Activated T-cell treated with anti-CD3 and anti-CD28 coated beads for 24 hours (primary cell): Measurements from ENCODE around the gene UNC5B.
A peak's percentile ranks its signal among the peaks of the same experiment; 100 is the strongest.

Experiments
- DNase-seq: peaks from one replicate; pipeline ENCODE4 v3.0.0-alpha.2; 2020; ENCODE audit warnings: low read depth

Gene UNC5B

DNA sequence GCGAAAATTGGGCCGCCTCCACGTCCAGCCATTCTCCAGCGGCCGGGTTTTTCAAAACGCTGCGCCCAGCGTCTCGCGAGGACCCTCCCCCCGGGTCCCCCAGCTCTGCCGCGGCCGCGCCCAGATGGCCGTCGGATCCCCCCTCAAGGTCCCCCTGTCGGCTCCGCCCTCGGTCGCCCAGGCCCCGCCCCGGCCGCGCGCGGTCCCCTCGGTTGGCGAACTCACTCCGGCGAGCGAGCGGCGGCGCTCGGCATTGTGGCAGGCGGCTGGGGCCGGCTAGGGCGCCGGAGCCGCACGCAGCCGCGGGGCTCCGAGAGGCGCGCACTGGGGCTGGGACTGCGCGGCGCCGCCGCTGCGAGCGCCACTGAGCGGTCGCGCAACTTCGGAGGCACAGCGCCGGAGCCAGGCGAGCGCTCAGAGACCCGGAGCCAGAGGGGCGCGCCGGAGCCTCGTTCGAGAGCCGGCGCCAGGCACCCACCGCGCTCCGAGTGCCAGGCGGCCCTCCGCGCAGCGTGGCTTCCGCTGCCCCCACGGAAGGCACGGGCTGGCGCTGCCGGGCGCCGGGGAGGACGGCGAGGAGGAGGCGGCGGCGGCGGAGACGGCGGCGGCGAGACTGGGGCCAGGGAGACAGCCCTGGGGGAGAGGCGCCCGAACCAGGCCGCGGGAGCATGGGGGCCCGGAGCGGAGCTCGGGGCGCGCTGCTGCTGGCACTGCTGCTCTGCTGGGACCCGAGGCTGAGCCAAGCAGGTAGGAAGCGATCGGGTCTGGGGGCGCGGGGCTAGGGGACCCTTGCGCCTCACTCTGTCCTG is at the start of gene UNC5B:
TSS of gene UNC5B (plus strand) at position 253 of the 809 bp plus-strand sequence. CDS start at position 669, 416 bp downstream.
- DNase-seq = peak; percentile 65

DNA sequence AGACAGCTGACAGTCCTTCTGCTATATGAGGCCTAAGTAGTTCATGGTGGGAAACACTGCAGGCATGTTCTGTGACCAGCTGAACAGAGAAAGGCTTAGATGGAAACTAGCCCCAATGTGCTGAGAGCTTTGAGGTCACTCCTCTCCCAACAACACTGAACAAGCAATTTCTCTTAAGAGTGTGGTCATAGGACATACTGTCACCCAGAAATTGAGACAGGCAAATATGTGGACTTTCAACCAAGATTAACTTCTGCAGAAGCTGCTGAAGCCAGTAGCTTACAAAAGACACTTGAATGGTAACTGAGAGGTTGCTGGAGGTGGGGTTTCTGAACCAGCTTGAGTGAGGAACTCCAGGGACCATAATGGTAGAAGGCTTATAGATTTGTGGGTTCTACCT is 38.9 kb upstream of the UNC5B start:
- no peak for DNase-seq

DNA sequence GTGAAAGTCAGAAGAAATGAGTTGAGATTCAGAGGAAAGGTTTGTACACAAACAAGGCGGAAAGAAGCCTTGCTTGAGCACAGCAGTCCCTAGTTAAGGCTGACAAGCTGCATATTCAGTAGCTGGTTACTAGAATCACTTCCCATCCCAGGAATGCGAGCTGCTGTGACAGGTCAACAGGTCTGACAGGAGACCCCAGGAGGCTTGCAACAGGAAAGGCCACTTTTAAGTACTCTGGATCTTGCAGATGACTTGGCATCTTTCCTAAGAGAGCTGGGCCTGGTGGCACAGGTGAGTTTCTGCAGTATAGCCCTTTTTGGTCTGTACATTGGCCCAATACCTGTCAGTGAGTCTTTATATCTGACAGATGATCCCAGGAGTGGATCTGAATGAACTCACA is 35.7 kb upstream of the UNC5B start:
- no peak for DNase-seq

DNA sequence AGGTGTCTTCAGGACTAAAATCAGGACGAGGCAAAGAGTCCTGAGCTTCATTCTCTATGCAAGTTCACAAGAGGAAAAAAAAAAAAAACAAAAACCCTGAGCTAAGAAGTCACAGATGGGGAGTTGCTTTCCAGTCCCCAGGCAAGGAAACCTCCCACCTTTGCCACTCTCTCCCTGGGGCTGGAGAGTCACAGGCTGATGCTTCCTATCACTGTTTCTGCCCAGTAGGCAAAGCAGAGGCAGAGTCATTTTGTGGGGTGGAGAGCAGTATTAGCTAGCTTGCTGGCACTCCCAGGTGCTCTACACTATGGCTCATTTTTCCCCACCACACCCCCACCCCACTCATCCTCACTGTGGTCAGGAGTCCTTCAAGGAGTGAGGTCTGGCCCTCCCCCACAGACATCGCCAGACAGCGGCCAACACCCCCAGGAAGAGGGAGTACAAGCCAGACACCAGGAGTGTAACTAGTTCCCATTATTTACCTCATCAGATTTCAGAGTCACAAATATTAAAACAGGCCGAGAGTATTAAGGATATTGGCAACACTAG is 34.6 kb upstream of the UNC5B start:
- DNase-seq = no peak

DNA sequence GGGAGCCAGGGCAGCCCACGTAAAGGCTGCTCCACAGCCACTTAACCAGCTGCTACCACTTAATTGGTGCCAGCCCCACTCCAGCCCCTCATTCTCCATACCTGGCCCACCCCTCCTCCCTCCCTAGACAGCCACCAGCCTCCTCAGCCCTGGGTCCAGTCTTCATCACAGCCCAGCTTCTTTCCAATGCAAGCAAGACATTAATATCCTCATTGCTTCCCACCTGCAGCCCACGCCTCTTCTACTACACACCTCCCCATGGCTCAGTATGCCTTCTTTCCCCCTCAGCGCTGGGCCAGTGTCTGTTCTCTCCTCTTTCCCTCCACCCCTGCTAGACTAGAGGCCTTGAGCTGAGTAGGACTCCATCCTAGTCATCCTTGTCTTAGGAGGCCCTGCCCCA is 33.5 kb upstream of the UNC5B start:
- DNase-seq = no peak

DNA sequence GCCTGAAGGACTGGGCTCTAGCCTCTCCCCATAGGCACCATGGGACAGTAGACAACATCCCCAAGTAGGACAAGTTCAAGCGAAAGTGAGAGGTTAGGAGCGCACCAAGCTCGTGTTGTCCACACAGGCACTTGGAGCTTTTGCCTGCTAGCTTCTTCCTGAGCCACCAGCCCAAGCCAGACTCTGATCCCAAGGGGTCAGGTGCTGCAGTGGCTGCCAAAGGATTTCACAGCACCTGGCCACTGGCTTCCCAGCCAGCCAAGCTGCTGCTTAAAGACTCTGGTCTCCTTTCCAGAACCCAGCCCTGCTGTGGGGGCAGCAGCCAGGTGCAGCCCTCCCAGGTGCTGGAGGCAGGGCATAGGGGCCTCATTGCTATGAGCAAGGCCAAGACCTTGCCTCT is 33.0 kb upstream of the UNC5B start:
- DNase-seq = no peak

DNA sequence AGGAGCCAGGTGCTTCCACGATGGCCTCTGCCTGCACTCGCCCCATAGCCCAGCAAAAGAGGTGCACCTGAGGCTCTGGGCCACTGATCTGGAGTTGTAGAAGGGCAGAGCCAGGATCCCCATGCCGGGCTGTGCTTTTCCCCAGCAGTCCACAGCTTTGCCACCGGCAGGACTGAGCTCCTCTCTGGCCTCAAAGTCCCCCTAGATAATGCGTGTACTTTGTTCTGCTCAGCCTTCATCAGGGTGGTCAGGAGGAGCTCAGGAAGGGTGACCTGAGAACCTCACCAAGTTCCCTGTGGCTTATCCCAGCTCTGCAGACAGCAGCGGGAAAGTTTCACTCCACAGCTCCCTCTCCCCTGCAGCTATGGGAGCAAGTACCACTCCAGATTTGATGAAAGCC is 27.9 kb upstream of the UNC5B start:
- DNase-seq = no peak

DNA sequence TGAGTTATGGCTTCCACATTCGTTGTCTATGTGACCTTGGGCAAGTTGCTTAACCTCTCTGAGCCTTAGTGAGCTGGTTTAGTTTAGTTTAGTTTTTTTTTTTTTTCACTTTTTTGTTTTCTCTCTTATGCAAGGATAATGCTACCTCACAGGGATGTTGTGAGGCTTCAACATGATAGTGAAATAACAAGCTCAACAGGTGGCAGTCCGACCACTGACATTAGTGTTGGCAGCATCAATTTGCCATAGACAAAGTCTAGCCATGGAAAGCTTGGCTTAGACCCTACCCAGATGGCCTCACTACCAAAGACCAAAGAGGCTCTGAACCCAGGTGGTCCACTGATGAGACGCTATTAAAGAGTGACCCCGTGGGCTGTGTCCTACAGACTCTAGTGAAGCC is 27.2 kb upstream of the UNC5B start:
- DNase-seq = no peak

DNA sequence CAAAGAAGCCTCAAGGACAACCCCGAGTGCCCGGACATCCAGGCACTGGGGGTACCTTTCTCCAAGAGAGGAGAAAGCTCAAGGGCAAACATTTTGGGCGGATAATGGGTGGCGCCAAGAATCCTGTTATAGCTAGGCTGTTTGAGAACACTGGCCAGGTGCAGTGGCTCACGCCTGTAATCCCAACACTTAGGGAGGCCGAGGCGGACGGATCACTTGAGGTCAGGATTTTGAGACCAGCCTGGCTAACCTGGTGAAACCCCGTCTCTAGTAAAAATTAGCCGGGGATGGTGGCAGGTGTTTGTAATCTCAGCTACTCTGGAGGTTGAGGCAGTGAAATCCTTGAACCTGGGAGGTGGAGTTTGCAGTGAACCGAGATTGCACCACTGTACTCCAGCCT is 25.2 kb upstream of the UNC5B start:
- no peak for DNase-seq

DNA sequence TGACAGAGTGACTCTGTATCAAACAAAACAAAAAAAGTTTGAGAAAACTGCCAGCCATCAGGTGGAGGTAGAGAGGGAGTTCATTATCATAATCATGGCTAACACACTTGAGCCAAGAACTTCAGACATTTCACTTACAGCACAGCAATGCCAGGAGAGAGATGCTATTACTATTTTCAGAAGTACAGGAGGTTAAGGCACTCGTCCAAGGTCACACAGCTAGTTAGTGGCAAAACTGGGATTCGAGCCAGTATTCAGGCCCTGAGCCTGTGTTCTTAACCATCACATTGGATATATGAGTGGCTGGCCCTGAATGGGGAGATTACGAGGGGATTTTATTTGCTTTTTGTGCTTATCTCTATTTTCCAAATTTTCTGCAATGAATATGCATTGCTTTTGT is 24.8 kb upstream of the UNC5B start:
- DNase-seq = no peak

DNA sequence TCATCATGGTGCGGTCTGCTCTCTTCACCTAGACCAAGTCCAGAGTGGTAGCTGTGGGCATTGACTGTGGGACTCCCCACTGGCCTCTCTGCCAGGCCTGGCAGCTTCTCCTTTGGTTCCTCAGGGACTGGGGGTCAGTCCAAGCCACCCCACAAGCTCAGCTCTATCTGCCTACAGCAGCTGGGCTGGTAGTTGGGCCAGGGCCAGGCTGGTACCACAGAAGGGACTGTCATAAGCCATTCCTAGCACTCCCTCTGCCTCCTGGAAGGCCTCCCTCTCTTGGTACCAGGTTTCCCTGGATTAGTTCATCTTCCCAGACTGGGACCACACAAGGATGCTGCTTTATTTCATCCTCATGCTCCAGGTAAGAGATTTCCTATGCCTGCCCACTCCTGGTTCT is 24.2 kb upstream of the UNC5B start:
- no peak for DNase-seq

DNA sequence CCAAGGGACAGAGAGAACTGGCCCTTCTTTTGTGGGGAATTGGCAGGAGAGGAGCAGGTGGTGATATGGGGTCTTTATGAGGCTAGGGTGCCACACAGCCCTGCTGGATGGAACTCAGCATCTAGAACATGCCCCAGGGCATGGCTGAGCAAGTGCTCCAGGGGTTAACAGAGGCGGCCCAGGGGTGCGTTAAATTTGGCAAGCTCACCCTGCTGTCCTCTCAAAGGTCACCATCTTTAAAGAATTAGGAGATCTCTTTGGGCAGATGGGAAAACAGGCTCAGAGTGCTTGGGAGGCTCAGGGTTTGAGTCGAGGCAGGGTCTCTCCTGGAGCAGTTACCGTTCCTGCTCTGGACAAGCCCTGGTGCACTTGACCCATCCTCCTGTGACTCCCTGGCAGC is 21.4 kb upstream of the UNC5B start:
- DNase-seq = no peak

DNA sequence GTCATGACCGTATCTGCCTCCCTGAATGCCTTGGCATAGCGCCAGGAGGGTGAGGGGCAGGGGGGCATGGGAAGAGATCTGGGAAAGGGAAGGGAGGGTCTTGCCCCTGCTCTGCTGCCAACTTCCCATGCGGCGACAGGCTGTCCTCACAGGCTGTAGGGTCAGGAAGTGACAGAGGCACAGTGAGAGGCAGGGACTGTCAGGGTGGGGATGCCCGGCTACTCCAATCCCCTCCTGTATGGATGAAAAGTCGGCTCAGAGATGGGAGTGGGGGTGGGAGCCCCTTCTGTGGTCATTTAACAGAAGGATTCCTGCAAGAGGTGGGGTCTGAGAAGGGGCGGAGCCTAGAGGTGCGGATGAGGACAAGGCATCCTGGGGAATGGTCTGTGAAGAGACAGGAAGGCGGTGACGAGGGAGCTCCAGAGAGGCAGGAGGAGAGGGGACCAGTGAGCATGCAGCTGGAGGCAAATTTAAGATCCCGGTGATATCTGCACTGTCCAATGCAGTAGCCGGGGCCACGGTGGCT is 20.8 kb upstream of the UNC5B start:
- no peak for DNase-seq

DNA sequence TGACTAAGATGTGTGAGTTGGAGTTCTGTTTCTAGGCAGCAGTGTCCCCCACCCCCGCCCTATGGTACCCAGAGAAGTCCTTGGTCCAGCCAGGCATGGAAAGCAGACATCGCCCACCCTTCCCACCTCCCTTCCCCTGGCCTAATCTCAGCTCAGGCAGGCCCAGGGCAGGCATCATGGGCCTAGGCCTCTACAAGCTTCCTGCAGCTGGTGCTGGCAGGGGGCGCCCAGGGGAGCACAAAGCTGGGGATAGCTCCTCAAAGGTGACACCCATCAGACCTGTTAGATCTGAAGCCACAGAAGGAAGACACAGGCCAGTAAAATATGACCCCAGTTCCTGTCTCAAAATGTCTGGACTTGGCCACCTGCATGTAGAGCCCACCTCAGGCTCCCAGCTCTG is 18.9 kb upstream of the UNC5B start:
- no peak for DNase-seq

DNA sequence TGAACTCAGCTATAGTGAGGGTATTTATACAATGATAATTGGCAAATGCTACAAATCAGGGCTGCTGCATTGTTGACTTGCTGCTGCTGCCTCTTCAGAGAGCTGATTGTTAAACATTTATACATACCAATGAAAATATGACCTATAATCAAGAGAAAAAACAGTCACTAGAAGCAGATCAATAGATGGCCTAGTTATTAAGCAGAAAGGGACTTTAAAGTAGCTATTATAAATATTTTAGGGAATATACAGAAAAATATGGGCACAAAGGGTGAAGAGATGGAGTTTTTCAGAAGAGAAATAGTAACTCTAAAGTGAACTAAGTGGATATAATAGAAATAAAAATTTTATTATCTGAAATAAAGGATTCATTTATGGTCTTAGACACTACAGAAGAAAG is 14.4 kb upstream of the UNC5B start:
- DNase-seq = no peak

DNA sequence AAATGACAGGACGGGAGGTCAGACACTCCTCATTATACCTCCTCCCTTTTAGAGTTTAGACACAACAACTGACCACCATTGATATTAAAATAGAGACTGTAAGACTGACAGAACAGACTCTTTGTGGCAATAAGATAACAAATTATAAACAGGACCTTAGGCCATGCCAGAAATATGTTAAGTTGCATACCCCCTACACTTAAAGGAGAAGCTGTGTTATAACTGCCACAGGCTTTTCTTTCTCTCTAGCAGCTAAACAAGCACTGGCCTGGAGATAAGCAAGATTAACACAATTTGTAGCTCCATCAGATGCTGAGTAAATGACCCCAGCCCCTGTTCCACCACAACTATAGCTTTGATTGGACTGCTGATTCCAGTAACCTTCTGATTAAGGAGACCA is 10.5 kb upstream of the UNC5B start:
- no peak for DNase-seq

DNA sequence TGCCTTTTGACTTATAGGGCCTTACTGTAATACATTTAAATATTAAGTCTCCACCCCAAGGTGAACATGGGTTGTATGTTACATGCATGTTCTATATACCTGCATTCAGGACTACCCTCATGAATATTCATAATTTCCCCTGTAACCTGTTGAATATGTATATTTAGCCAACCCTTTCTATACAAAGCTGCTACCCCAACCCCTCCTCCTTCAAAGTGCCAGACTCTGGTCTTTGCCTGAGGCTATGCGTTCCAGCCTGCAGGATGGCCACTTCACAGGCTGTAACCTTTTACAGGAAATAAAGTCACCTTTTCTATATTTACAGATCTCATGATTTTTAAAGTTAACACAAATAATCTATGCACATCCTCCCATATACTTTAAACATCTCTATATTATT is 10.1 kb upstream of the UNC5B start:
- DNase-seq = no peak

DNA sequence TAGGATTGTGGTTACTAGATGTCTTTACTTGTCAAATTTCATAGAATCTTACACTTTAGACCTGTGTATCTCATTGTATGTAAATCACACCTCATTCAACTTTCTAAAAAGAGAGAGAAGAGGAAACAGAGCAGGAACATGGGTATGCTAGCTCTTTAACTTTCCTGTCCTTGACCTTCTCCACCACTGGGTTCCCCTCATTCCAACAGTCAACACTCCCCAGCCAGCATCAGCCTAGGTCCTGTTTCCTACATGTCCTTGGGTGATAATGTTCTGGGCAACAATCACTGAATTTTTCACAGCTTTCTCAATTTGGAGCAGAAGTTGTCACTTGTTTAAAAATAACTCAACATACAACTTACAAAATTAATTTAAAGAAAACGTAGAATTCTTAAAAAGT is 9.2 kb upstream of the UNC5B start:
- no peak for DNase-seq

DNA sequence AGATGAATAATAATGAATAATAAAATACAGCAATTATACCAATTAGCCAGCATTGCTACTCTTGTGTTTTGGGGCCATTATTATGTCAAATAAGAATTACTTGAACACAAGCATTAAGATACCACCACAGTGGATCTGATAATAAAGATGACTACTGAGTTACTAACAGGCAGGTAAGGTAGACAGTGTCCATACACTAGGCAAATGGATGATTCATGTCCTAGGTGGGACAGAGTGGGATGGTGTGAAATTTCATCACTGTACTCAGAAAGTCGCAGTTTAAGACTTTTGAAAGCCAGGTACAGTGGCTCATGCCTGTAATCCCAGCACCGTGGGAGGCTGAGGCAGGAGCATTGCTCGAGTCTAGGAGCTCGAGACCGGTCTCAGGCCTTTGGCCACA is 8.7 kb upstream of the UNC5B start:
- DNase-seq = no peak

DNA sequence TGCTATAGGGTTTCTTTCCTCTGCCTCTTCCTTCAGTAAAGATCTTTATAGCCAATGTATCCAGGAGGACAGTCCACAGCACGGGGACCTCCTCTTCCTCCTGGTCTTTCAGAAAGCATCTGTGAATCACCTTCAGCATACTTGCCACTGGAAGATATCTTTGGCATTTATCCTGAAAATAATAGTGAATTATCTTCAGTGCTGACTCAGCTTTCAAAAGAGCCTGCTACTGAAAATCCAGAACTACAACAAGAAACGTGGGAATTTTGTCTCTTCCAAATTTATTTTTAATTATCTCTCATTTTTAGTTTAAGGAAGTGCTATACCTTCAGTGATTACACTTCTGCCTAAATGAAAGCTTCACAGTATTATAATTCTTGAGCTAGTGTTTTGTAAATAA is 7.6 kb upstream of the UNC5B start:
- no peak for DNase-seq

DNA sequence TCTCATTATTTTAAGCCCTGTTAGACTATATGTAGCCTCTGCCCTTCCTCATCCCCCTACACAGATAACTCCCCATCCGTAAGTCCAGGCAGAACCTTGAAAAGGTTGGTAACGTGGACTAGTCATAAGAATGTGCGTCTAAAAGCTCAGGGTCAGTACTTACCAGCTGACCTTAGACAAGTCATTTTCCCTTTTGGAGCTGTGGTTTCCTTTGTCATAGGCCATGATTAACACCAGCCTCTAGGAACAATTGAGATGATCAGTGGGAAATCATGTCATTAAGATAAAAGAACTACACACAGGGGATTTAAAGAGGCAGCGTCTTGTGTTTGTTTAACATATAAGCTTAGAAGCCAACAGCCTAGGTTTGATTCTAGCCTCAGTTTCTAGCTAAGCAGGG is 6.9 kb upstream of the UNC5B start:
- DNase-seq = no peak

DNA sequence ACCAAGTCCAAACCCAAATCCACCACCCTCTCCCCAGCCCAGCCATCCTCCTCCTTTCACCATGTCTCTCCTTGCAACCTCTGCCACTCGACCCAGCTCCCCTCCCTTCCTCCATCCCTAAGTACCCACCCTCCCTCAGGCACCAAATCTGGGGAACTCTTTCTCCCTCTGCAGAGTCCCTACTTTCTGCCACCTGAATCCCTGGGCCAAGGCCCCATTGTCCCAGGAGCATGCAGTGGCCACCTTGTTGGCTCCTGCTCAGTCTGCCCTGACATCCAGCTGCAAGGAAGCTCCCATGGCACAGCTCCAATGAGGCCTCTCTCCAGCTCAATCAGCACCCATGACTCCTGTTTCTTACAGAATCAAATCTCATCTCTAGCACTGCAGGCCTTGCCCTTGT is 5.5 kb upstream of the UNC5B start:
- DNase-seq = no peak

DNA sequence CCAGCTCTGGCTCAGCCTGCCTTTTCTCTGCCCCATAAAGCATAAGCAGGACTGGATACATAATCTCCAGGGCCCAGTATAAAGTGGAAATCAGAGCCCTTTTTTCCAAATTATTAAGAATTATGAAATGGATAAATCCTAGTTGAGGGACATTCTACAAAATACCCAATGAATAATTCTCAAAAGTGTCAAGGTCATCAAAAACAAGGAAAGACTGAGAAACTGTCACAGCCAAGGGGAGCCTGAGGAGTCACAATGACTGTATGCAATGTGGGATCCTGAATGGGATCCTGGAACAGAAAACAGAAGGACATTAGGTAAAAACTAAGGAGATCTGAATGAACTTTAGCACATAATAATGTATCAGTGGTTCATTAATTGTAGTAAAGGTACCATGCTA is 4.8 kb upstream of the UNC5B start:
- no peak for DNase-seq

DNA sequence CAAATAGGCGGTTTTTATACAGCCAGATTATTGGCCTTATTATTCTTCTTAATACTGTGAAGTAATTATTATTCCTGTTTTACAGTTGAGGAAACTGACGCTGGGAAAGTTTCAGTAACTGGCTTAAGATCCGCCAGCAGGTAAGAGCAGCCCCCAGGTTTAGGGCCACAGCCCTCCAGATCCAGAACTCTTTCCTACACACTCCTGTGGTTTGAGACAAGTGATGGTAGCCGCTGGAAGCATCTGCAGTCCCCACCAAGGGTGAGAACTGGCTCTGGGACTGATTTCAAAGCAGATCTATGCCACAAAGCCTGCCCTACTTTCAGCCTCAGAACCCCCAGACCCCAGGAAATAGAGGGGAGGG is 3.0 kb upstream of the UNC5B start:
- DNase-seq = no peak
